ENCODE measurements around the gene SLX4IP.
A peak's percentile ranks its signal among the peaks of the same experiment; 100 is the strongest.
"Not testable (repeated sequence)": the region's sequence is repeated elsewhere in the genome, so short reads cannot be mapped to it uniquely, and the experiment has no call there.

The SLX4IP gene

DNA sequence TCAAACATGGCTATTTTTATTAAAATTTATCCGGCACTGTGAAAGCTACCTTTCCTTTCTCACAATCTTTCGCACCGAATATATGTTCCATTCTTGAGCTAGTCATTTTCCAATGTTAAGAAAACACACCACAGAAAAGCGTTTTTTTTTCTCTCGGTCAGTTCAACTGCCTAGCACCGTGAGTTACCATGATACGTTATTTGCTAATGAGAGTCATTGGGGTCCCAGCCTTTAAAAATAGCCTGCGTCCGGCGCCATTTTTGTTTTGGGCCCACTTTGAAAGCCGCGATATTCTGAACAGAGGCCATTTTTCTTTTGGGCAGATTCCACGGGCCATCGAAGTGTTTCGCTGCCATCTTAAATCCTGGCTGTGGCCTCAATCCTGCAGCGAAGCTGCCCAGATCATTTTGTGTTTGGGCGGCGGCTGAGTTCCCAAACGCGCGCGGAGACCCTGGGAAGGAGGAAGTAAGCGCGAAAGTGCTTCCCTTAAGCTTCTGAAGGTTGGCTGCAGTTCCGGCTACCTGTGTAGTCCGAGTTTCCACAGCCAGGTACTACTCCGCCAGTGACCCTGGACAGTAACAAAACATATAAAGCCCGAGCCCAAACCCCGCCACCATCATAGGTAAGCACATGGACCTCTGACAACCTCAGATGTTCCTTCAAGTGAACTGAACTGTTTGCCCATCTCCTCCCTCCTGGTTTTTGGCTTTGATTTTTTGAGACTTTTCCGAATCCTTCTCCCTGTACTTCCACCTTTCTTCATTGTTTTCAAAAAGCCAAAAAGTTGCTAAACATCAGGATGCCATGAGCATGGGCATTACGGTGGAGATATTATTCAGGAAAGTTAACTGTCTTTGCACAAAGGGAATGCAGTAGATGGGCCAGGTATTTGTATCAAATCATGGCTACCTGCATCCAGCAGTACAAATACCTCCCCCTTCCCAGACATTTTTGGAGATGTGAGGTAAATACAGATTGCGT, at the start of gene SLX4IP:
SLX4IP (plus strand) TSS at position 474 of the 981 bp plus-strand sequence. CDS start 22,900 bp downstream, outside the sequence.
- peak; percentile 59 to 65 for DNase-seq (ENCODE audit: low read depth in 2 of 2)

DNA sequence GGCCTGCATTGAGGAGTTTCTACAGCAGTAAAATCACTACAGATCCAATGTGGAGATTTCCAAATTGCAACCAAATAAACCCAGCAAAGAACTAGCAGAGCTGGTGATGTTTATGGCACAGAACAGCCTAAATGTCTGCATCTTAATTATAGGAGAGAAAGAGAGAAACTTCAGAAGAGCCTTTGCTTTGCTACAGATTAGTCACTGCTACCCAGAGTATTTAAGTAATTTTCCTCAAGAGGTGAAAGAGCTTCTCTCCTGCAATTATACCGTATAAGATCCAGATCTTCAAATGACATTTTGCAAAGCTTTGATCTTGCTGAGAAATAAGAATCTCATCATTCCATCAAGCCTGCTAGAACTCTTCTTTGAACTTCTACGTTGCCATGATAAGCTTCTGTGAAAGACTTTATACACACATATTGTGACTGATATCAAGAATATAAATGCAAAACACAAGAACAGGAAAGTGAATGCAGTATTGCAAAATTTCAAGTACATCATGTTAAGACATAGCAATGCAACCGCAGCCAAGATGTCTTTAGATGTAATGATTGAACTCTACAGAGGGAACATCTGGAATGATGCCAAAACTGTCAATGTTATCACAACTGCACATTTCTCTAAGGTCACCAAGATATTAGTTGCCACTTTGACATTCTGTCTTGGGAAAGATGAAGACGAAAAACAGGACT, 49.1 kb upstream of the SLX4IP start:
- no peak for DNase-seq (ENCODE audit: low read depth in 2 of 2)

GRCh38 chr20:10387686-10388085, 47.4 kb upstream of the SLX4IP start:
- no peak for DNase-seq (ENCODE audit: low read depth in 2 of 2)

DNA sequence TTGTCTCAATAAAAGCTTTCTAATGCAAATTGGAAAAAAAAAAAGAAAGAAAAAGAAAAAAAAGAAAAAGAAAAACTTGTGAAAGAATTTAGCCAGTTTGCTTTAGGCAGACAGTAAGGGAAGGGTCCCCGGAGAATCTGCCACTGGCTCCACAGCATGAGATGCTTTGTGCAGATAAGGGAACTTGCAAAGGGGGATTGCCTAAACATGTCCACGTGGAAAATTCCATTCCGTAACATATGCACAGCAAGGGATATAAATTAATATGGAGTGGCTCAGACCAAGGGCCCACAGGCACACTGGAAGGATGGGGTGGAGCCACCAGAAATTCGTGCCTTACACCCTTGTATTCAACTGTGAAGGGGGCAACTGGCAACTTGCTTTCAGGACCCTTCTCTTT, 46.5 kb upstream of the SLX4IP start:
- DNase-seq (ENCODE audit: low read depth in 2 of 2), result no peak

DNA sequence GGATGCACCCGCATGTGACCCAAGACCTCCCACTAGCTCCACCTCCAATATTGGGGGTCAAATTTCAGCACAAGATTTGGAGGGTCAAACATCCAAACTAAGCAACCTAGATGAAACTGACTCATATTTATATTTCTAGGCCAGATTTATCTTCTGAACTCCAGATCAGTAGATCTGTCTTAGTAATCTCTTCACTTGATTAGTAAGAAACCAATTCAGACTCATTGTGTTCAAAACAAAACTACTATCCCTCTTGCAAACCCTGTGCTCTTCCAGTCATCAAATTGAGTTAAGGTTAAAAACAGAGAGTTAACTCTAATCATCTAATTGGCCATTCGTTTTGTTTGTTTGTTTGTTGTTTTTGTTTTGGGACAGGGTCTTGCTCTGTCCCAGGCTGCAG, 44.4 kb upstream of the SLX4IP start:
- no peak for DNase-seq (ENCODE audit: low read depth in 2 of 2)

GRCh38 chr20:10394752-10395151, 40.4 kb upstream of the SLX4IP start:
- DNase-seq (ENCODE audit: low read depth in 2 of 2), result not testable (repeated sequence)

DNA sequence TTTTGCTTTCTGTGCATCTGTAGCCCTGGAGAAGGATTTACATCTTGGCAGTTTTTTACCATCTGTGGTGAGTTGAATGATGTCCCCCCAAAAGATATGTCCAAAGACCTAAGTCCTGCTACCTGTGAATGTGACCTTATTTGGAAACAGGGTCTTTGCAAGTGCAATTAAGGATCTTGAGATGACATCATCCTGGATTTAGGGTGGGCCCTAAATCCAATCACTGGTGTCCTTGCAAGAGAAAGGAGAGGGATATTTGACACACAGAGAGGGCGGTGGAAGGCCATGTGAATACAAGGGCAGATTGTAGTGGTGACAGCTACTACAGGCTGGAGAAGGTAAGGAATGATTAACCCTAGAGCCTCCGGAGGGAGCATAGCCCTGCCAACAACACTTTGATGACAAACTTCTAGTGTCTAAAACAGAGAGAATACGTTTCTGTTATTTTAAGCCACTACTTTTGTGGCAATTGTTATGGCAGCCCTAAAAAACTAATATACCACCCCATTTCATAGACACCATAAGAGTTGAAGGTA, 36.2 kb upstream of the SLX4IP start:
- no peak for DNase-seq (ENCODE audit: low read depth in 2 of 2)

GRCh38 chr20:10402938-10403608, 32.0 kb upstream of the SLX4IP start:
- DNase-seq (ENCODE audit: low read depth in 2 of 2), result no peak

DNA sequence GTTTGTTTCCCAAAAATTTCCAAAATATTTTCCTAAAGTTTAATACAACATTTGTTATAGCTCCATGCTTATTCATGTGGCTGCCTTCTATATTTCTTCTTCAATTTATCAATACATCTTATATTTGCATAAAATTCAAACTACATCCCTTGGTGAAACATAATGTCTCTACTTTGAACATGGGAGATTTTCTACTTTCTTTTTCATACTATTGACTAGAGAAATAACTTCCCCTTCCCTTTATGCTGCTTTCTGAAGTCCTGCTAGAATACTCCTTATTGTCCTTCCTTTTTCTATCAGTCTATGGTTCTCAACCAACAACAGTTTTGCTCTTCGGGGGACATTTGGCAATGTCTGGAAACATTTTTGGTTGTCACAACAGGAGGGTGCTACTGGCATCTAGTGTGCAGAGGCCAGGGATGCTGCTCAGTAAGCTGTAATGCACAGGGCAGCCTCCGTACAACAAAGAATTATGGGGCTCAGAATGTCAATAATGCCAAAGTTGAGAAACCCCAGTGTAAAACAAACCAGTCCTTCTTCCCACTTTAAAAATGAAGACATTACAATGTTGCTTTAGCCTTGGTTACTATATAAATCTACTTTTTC, 31.0 kb upstream of the SLX4IP start:
- DNase-seq (ENCODE audit: low read depth in 2 of 2), result no peak

DNA sequence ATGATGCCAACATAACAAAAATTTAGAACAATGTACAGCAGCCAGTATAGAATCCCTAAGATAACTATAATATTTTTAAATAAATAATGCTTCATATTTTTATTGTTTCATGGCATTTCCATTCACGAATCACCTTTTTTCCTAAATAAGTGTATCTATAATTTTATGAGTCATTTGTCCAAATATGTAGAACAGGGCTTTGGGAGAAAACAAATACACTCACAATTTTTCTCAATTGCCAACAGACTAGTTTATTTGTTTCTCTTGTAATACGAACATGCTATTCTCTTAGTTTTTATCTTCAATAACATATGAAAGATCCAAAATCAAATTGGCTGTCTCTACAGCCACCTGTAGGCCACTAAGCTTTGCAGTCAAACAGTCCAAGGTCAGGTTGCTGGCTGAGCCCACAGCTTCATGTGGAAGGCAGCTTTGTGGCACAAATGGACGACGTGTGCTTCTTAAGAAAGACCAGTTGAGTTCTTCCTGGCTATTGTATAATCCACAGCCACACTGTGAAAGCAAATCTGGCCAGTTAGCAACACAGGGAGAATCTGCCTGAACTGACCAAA, 30.1 kb upstream of the SLX4IP start:
- DNase-seq (ENCODE audit: low read depth in 2 of 2), result no peak

- DNase-seq (ENCODE audit: low read depth in 2 of 2), result no peak
Measured at GRCh38 chr20:10408108-10408813, 26.8 kb upstream of the SLX4IP start.

DNA sequence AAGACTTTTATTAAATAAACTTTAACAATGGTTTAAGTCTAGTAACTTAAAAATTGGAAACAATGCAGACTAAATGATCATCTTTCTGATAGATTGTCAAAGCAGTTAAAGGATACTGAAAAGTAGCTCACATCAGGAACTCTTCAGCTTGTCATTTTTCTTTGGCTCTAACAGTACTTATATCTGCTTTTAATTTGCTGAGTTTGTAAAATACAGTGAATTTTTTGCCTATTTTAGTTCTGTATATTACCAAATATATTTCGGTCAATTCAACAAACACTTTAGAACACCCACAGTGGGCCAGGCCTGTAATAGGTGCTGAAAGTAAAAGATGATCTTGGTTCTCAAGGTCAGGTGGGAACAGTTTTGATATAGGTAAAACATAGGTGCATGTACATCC, 23.4 kb upstream of the SLX4IP start:
- no peak for DNase-seq (ENCODE audit: low read depth in 2 of 2)

DNA sequence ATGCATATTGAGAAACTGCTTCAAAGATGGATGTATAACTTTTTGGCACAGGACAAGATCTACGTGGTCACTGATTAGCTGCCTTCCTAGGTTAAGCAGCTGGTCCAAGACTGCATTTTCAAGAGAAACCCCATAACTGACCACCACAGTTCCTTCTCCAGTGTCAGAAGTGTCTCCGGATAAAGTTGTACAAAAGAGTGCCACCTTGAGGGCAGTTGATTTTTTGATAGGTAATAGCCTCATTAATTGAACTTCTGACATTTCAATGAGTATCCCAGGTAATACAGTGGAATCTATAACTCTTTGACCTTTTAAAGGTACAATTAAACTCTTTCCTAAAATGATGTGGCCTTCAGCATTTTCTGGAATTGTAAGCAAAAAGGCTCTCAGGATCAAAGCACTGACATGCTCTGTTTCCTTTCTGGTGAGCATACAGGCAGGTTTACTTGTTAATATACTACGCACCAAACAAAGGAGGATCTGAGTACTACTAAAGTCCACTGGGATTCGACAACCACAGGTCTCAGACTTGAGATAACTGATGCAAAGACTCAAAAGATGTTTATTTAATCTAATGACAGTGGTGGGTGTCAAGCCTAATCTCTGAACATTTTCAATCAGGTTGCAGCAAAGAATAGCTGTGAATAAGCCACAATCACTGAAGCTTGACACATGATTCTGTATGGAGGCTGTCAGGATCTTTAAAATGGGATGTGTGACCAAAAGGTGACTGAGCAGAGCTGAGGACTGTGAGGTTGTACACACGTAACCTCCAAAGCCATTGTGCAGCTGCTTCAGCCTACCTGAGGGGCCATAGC, 22.3 kb upstream of the SLX4IP start:
- DNase-seq (ENCODE audit: low read depth in 2 of 2), result no peak

GRCh38 chr20:10415013-10415650, 20.0 kb upstream of the SLX4IP start:
- DNase-seq (ENCODE audit: low read depth in 2 of 2), result no peak

DNA sequence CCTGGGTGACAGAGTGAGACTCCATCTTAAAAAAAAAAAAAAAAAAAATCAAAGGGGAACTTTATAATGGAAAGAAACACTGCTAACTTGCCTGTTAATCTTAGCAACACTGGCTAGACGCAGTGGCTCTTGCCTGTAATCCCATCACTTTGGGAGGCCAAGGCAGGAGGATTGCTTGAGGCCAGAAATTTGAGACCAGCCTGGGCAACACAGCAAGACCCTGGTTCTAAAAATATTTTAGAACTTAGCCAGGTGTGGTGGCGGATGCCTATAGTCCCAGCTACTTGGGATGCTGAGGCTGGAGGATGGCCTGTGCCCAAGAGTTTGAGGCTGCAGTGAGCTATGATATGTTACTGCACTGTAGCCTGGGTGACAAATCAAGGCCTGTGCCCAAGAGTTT, 17.9 kb upstream of the SLX4IP start:
- DNase-seq (ENCODE audit: low read depth in 2 of 2), result not testable (repeated sequence)

DNA sequence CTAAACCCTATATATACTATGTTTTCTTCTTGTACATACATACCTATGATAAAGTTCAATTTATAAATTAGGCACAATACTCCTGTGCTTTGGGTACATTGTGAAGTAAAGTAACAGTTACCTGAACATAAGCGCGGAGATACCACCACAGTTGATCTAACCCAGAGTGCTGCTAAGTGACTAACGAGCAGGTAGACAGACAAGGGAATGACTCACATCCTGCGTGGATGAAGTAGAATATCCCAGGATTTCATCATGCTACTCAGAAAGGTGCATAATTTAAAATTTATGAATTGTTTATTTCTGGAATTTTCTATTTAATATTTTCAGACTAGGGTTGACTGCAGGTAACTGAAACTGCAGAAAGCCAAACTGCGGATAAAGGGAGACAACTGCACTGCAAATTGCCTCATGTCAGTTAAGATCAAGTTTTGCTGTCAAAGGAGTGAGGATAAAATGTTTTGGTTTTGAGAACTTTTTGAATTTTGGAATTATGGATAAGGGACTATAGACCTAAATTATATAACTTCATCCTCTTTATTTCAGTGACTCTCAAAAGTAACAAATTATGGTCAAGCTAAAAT, 15.5 kb upstream of the SLX4IP start:
- DNase-seq (ENCODE audit: low read depth in 2 of 2), result no peak

- DNase-seq (ENCODE audit: low read depth in 2 of 2), result no peak
Measured at GRCh38 chr20:10423735-10424134, 11.4 kb upstream of the SLX4IP start.

DNA sequence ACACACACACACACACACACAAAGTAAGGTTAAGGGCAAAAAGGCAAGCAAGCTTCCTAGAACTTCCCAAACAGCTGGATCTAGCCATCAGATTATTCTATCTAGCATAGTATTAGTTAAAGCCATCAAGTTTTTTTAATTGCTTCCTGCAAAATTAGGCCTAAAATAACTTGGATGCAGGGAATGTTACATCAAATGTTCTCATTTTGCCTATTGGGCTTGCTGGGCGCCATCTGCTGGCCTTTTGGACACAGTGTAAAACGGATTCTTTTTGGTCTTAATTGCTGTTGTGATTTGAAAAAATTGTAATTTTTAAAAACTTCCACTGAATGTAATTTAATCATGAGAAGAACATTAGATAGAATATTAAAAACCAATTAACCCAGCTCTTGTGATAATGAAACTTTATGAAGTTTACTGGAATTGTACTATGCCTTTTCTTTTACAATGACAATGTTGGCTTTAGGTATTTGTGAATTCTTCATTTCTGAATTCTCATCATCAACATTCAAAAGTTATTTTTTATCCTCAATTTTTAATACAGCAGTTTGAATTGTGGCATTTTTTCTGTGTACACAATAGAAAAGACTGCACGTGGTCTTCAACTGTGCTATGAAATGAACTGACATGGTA, 7.9 kb upstream of the SLX4IP start:
- peak in 1 of 2 donors; percentile 25 for DNase-seq (ENCODE audit: low read depth in 2 of 2)
